ENCODE data around the gene C4orf50. TPM values are rescaled to one million over a fixed set of nuclear protein-coding genes. Genes with fewer than 3 reads are reported as not detected.

C4orf50 gene
- total and polyA plus RNA-seq, 10 of the 15 experiments (the other 5 are each of a cell fraction or from before 2014, with no cell fraction given) = 0.04 to 0.09 (median 0.05) TPM; not detected in 3

DNA sequence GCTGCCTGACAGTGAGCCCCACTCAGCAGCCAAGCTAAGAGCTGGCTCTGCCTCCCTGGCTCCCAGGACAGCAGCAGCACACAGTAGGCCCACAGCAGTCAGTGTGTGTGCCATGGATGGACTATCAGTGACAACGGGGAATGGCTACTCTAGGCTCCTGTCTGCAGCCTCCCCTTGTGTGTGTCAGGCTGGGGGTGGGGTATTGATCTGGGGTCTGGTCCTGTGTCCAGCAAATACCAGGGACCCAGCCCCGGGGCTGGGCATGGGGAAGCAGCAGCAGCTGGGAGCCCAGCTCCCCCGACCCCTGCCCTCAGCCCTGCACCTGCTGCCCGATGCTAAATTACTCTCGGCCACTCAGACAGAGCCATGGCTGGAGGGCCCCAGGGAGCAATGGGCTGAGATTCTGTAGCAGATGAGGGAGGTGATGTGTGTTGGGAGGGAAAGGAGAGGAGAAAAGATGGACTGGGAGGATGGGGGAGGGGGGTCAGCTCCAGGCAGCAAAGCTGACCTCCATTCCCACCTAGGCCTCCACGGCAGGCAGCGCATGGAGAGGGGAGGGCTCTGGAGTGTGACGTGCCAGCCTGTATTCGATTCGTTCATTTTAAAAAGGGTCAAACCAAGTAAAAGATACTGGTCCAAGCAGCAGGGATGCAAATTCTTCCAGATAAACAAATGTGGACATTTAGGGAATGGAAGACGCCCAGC is 64.0 kb downstream of the C4orf50 start:
- intact Hi-C loops (cut with micrococcal nuclease; ENCODE audit: unreplicated experiment) (no loop called here), in situ Hi-C loops (cut with MboI) (no loop called here)
- ChIA-PET CTCF (no interaction called here), SMC1A (ENCODE audit: uncharacterized antibody, unreplicated experiment) (no interaction called here), RAD21 (ENCODE audit: unreplicated experiment) (no interaction called here), POLR2A (no interaction called here)
- Histone ChIP-seq H3K9ac (ENCODE audit: control insufficient read depth, insufficient read depth, low read length) (no peak overlapping the region), H3K9me3 (replicated peaks; ENCODE audit: control insufficient read depth, insufficient read depth, low read length) (no peaks in the 10 kb centered on the region), H3K27ac (ENCODE audit: control insufficient read depth, insufficient read depth) (no peak overlapping the region), H3K36me3 (ENCODE audit: control insufficient read depth in 2 of 2, insufficient read depth in 2 of 2, low read length in 1 of 2) (no peaks in the 10 kb centered on the region), H3K4me2 (ENCODE audit: control insufficient read depth, insufficient read depth) (no peak overlapping the region), H2AFZ (ENCODE audit: control insufficient read depth, low read depth, low read length) (no peak overlapping the region), H3K27me3 (replicated peaks in 1 of 2; ENCODE audit: control insufficient read depth in 2 of 2, insufficient read depth in 2 of 2, low read length in 1 of 2) (no peaks in the 10 kb centered on the region; a peak in 1 of 4 replicates), H3K4me3 (no peak overlapping the region), H3K79me2 (ENCODE audit: control insufficient read depth, insufficient read depth, low read length) (no peaks in the 10 kb centered on the region), H4K20me1 (ENCODE audit: control insufficient read depth, insufficient read depth) (no peaks in the 10 kb centered on the region), H3K4me1 (ENCODE audit: control insufficient read depth, insufficient read depth, low read length) (peaks cover 11% of the 10 kb centered on the region)
- ATAC-seq (no peak), DNase-seq (ENCODE audit: low read depth, low spot score) (no peak), FAIRE-seq (no peak)
- 28% methylated on average over 11 of the region's 11 CpGs for WGBS (ENCODE audit: insufficient coverage, insufficient replicate concordance, low lambda C conversion rate, missing lambda C conversion rate)
- BruUV-seq (replicated peaks) = no TSS peak
- no peak for TF ChIP-seq MTA3 (IDR thresholded peaks at IDR 0.05; ENCODE audit: borderline replicate concordance, low read length)
- TF ChIP-seq BRCA1 (IDR thresholded peaks at IDR 0.05; ENCODE audit: low read depth, low read length) = no peak
- TF ChIP-seq NR2C2 (IDR thresholded peaks at IDR 0.05; ENCODE audit: borderline replicate concordance, control insufficient read depth, insufficient read length, low read depth) = no peak
- TF ChIP-seq EP300 (IDR thresholded peaks at IDR 0.05; ENCODE audit: borderline replicate concordance in 1 of 2, control insufficient read depth in 1 of 2, low read depth in 2 of 2, low read length in 2 of 2) = no peak
- TF ChIP-seq PML (IDR thresholded peaks at IDR 0.05; ENCODE audit: low read length) = no peak
- TF ChIP-seq RCOR1 (conservative IDR thresholded peaks at IDR 0.05; ENCODE audit: low read depth, low read length) = no peak
- TF ChIP-seq TARDBP (IDR thresholded peaks at IDR 0.05; ENCODE audit: borderline replicate concordance) = no peak
- no peak for TF ChIP-seq MXI1 (IDR thresholded peaks at IDR 0.05; ENCODE audit: low read depth, low read length)
- TF ChIP-seq CREM (IDR thresholded peaks at IDR 0.05; ENCODE audit: low read depth) = no peak
- no peak for TF ChIP-seq MYC (IDR thresholded peaks at IDR 0.05; ENCODE audit: insufficient read depth, insufficient read length, insufficient replicate concordance, low read length, severe bottlenecking)
- no peak for TF ChIP-seq HDAC6 (IDR thresholded peaks at IDR 0.05; ENCODE audit: unreplicated experiment)
- TF ChIP-seq PAX8 (IDR thresholded peaks at IDR 0.05) = no peak
- TF ChIP-seq, protein P1, sequence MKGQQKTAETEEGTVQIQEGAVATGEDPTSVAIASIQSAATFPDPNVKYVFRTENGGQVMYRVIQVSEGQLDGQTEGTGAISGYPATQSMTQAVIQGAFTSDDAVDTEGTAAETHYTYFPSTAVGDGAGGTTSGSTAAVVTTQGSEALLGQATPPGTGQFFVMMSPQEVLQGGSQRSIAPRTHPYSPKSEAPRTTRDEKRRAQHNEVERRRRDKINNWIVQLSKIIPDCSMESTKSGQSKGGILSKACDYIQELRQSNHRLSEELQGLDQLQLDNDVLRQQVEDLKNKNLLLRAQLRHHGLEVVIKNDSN (IDR thresholded peaks at IDR 0.05; ENCODE audit: borderline replicate concordance, extremely low read length, insufficient read depth, low read depth, low read length) = no peak
- TF ChIP-seq, protein P2, sequence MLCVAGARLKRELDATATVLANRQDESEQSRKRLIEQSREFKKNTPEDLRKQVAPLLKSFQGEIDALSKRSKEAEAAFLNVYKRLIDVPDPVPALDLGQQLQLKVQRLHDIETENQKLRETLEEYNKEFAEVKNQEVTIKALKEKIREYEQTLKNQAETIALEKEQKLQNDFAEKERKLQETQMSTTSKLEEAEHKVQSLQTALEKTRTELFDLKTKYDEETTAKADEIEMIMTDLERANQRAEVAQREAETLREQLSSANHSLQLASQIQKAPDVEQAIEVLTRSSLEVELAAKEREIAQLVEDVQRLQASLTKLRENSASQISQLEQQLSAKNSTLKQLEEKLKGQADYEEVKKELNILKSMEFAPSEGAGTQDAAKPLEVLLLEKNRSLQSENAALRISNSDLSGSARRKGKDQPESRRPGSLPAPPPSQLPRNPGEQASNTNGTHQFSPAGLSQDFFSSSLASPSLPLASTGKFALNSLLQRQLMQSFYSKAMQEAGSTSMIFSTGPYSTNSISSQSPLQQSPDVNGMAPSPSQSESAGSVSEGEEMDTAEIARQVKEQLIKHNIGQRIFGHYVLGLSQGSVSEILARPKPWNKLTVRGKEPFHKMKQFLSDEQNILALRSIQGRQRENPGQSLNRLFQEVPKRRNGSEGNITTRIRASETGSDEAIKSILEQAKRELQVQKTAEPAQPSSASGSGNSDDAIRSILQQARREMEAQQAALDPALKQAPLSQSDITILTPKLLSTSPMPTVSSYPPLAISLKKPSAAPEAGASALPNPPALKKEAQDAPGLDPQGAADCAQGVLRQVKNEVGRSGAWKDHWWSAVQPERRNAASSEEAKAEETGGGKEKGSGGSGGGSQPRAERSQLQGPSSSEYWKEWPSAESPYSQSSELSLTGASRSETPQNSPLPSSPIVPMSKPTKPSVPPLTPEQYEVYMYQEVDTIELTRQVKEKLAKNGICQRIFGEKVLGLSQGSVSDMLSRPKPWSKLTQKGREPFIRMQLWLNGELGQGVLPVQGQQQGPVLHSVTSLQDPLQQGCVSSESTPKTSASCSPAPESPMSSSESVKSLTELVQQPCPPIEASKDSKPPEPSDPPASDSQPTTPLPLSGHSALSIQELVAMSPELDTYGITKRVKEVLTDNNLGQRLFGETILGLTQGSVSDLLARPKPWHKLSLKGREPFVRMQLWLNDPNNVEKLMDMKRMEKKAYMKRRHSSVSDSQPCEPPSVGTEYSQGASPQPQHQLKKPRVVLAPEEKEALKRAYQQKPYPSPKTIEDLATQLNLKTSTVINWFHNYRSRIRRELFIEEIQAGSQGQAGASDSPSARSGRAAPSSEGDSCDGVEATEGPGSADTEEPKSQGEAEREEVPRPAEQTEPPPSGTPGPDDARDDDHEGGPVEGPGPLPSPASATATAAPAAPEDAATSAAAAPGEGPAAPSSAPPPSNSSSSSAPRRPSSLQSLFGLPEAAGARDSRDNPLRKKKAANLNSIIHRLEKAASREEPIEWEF (IDR thresholded peaks at IDR 0.05; ENCODE audit: insufficient replicate concordance, low read depth, low read length) = no peak

Data from GM12878 (cell line).